Measurements from ENCODE around the gene DLGAP1.
A peak's percentile ranks its signal among the peaks of the same experiment; 100 is the strongest.
"Not testable (repeated sequence)": the region's sequence is repeated elsewhere in the genome, so short reads cannot be mapped to it uniquely, and the experiment has no call there.

The DLGAP1 gene

GRCh38 chr18:4077204-4077603 lies 377.9 kb downstream of the DLGAP1 start:
- no peak for DNase-seq (ENCODE audit: low spot score)

- no peak for DNase-seq (ENCODE audit: low spot score)
Observed at GRCh38 chr18:4074647-4075046, 380.5 kb downstream of the DLGAP1 start.

DNA sequence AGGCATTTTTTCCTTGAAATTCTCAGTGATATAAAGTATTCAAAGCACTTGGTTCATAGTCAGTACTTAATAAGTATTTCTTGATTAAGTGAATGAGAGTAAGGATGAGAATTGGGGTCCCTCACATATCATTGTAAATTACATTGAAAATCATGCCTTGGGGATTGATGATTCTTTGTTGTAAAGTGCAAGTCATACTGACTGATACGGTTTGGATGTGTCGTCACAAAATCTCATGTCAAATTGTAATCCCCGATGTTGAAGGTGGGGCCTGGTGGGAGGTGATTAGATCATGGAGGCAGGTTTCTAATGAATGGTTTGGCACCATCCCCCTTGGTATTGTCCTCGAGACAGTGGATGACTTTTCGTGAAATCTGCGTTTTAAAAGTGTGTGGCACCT lies 385.9 kb downstream of the DLGAP1 start:
- DNase-seq (ENCODE audit: low spot score): no peak

DNA sequence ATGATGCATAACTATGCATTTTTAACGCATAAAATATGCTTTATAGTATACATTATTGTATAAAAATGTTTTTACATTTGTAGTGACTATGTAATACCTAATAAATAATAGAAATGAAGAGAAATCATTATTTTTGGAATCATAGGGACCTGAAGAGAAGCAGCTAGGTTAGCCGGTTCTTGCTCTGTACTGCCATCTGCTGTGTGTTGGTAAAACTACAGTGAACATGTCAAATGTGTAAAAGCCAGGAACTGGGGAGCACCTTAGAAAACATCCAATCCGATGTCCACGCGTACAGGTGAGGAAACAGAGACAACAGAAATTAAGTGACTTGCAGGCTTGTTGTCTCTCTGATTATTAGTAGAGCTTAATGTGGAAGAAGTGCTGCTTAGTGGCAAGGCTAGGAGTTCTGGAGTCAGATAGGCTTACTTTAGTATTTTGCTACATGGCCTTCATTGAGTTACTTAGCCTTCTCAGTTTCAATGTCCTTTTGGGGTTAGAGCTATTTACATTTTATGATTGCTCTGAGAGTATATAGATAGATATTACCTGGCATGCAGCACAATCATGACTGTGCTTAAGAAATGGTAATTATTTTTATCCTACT lies 386.5 kb downstream of the DLGAP1 start:
- peak; percentile 20 for DNase-seq (ENCODE audit: low spot score)

- DNase-seq (ENCODE audit: low spot score): no peak
Observed at GRCh38 chr18:4063545-4063944, 391.6 kb downstream of the DLGAP1 start.

- DNase-seq (ENCODE audit: low spot score): no peak
Observed at GRCh38 chr18:4060427-4061281, 394.5 kb downstream of the DLGAP1 start.

DNA sequence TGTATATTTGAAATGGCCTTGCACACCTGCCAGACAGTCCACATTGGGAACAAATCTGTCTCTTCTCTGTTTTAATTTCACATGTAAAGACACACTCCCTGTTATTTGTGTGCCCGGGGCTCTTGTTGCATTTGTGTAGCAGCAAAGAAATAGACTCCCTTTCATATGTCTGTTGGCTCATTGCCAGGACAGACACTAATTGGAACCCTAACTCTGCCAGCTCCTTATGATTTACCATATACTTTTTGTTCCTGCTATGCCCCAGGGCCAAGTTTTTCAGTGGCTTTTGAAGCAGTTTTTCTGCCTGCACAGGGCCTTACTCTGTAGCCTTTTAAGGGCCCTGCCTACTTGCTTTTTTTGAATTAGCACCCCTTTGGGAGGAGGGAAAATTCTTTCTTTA lies 396.9 kb downstream of the DLGAP1 start:
- DNase-seq (ENCODE audit: low spot score): no peak

DNA sequence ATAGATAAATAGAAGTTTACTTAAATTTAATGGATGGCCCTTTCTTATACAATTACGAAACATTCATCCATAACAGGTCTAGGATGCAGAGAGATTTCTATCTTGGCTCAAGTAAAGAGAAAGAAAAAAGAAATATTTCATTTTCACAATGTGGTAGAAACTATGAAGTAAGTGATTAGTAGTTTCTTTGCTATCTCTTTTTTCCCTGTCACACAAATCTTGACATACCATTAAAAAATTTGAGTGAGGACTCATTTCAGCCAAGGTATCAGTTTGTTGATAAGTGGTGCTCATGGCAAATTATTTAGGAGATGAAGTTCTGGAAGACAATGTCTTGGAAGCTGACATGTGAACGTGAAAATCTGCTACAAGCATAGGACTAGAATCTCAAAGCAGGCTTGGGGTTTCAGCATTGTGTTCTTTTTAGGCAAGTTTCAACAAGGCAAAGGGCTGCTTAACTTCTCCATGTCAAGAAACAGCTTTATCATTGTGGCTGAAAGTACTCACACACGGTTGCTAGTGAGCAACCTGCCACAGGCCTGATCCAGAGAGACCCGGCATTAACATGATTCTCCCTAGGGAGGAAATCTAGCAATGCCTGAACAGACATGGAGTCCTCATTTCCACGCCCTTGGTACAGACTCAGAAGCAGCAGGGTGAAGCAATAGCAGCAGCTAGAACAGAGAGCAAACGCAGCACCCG lies 414.6 kb downstream of the DLGAP1 start:
- no peak for DNase-seq (ENCODE audit: low spot score)

DNA sequence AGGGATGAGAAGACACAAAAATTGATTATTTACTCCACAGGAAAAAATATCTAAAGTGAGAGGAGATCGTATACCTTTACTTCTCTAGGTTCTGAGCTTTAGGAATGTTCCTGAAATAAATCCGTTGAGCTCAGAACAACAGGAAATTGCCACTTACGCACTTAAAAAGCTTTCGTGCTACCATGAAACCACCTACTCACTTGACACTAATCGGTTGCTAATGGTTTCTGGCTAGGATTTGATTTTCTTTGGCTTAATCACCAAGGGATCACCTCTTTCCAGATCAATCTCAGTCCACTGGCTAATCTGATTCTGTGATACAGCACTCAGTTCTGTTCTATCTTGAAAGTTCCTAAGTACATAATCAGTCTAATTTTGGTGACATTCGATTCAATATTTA lies 419.6 kb downstream of the DLGAP1 start:
- no peak for DNase-seq (ENCODE audit: low spot score)

- DNase-seq (ENCODE audit: low spot score): not testable (repeated sequence)
Observed at GRCh38 chr18:4034815-4035214, 420.3 kb downstream of the DLGAP1 start.

DNA sequence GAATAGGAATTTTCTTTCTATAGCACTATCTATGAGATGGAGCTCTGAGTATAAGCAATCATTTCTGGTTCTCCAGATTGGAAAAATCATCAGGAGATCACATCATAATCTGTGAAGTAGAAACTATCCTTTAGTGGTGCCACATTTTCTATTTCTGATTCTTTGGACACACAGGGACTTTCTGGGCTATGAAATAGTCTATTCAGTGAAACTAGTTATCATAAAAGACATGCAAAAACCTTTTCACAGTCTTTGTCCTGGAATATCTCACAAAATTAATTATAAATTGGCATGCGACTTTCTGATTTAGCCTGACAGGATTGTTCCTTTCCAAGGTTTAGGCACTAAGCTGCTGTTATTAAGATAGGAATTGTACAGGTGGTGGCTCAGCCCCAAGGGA lies 428.6 kb downstream of the DLGAP1 start:
- DNase-seq (ENCODE audit: low spot score): no peak

GRCh38 chr18:4024702-4025101 lies 430.4 kb downstream of the DLGAP1 start:
- no peak for DNase-seq (ENCODE audit: low spot score)

GRCh38 chr18:4022749-4023148 lies 432.4 kb downstream of the DLGAP1 start:
- DNase-seq (ENCODE audit: low spot score): not testable (repeated sequence)

- no peak for DNase-seq (ENCODE audit: low spot score)
Observed at GRCh38 chr18:4020026-4020425, 435.1 kb downstream of the DLGAP1 start.

GRCh38 chr18:4017480-4017879 lies 437.6 kb downstream of the DLGAP1 start:
- DNase-seq (ENCODE audit: low spot score): no peak

GRCh38 chr18:4016391-4017049 lies 438.6 kb downstream of the DLGAP1 start:
- DNase-seq (ENCODE audit: low spot score): no peak

DNA sequence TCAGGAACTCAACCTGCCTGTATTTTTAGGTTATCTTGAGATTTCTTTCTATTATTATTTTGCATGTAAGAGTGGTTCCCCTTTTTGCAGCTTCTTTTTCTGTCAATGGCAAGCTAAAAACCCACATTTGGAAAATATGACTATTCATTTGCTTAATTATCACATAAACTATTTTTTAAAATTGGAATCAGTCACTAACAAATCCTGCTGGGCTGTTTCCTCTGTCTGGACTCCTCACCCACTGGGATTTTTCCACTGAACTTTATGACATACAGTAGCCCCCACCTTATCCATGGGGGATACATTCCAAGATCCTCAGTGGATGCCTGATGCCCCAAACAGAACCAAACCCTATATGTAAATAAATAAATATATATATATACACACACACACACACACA lies 447.3 kb downstream of the DLGAP1 start:
- DNase-seq (ENCODE audit: low spot score): no peak

GRCh38 chr18:4004183-4004829 lies 450.8 kb downstream of the DLGAP1 start:
- no peak for DNase-seq (ENCODE audit: low spot score)

GRCh38 chr18:3998698-3999333 lies 456.3 kb downstream of the DLGAP1 start:
- DNase-seq (ENCODE audit: low spot score): peak; percentile 31

GRCh38 chr18:3995476-3996102 lies 459.5 kb downstream of the DLGAP1 start:
- DNase-seq (ENCODE audit: low spot score): peak; percentile 66

Data from globus pallidus (tissue), 1 donor.